Ecto neural progenitor cell (in vitro differentiated cells): ENCODE data around the gene IRF1.
A peak's percentile ranks its signal among the peaks of the same experiment; 100 is the strongest.
"Not testable (repeated sequence)": the region's sequence is repeated elsewhere in the genome, so short reads cannot be mapped to it uniquely, and the experiment has no call there.

Experiments
- DNase-seq: peaks from one replicate; pipeline ENCODE4 v3.0.0-alpha.2; 2018; ENCODE audit warnings: low spot score

IRF1 gene

GRCh38 chr5:132490484-132491367, at the start of gene IRF1:
TSS of gene IRF1 (minus strand) at chr5:132490773. CDS start at chr5:132489478, 1,295 bp downstream.
- DNase-seq: peak; percentile 95

GRCh38 chr5:132540149-132540548, 49.6 kb upstream of the IRF1 start:
- DNase-seq: no peak

- no peak for DNase-seq
Measured at GRCh38 chr5:132539716-132540115, 49.1 kb upstream of the IRF1 start.

GRCh38 chr5:132530946-132531345, 40.4 kb upstream of the IRF1 start:
- no peak for DNase-seq

GRCh38 chr5:132528866-132529634, 38.5 kb upstream of the IRF1 start:
- DNase-seq: no peak

- no peak for DNase-seq
Measured at GRCh38 chr5:132528021-132528420, 37.4 kb upstream of the IRF1 start.

- no peak for DNase-seq
Measured at GRCh38 chr5:132526974-132527564, 36.5 kb upstream of the IRF1 start.

- DNase-seq: peak; percentile 63
Measured at GRCh38 chr5:132526290-132526973, 35.9 kb upstream of the IRF1 start.

- no peak for DNase-seq
Measured at GRCh38 chr5:132525299-132525724, 34.7 kb upstream of the IRF1 start.

GRCh38 chr5:132524877-132525276, 34.3 kb upstream of the IRF1 start:
- not testable (repeated sequence) for DNase-seq

- DNase-seq: not testable (repeated sequence)
Measured at GRCh38 chr5:132522067-132522466, 31.5 kb upstream of the IRF1 start.

- not testable (repeated sequence) for DNase-seq
Measured at GRCh38 chr5:132513618-132514336, 23.2 kb upstream of the IRF1 start.

- no peak for DNase-seq
Measured at GRCh38 chr5:132510076-132510475, 19.5 kb upstream of the IRF1 start.

- peak; percentile 48 for DNase-seq
Measured at GRCh38 chr5:132506094-132506692, 15.6 kb upstream of the IRF1 start.

GRCh38 chr5:132505641-132506040, 15.1 kb upstream of the IRF1 start:
- DNase-seq: no peak

- DNase-seq: no peak
Measured at GRCh38 chr5:132504746-132505145, 14.2 kb upstream of the IRF1 start.

GRCh38 chr5:132503244-132503643, 12.7 kb upstream of the IRF1 start:
- DNase-seq: no peak

- peak; percentile 28 for DNase-seq
Measured at GRCh38 chr5:132501961-132502931, 11.7 kb upstream of the IRF1 start.

- no peak for DNase-seq
Measured at GRCh38 chr5:132501629-132501956, 11.0 kb upstream of the IRF1 start.
